ENCODE results near the gene REP15.
"Not testable (repeated sequence)": the region's sequence is repeated elsewhere in the genome, so short reads cannot be mapped to it uniquely, and the experiment has no call there.

REP15 gene

DNA sequence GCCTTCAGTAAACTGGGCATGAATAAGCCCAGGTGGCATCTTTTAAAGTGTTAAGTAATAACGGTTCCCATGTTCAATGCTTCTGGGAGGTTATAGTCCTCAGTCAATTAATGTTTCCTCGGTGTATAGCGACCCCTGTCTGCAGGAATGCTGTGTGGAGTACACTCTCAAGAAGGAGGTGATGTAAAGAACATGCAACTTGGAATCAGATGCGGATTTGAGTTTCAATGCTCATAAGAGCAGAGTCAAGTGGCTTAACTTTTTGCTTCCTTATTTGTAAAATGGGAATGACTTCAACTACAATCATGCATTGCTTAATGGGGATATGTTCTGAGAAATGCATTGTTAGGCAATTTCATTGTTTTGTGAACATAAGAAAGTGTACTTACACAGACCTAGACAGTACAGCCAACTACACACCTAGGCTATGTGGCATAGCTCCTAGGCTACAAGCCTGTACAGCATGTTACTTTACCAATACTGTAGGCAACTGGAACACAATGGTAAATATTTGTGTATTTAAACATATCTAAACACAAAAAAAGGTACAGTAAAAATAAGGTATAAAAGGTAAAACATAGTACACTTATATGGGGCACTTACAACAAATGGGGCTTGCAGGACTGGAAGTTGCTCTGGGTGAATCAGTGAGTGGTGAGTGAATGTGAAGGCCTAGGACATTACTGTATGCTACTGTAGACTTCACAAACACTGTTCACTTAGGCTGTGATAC lies 7.6 kb downstream of the REP15 start:
- peak; percentile 9 to 48 (median 40) for DNase-seq

DNA sequence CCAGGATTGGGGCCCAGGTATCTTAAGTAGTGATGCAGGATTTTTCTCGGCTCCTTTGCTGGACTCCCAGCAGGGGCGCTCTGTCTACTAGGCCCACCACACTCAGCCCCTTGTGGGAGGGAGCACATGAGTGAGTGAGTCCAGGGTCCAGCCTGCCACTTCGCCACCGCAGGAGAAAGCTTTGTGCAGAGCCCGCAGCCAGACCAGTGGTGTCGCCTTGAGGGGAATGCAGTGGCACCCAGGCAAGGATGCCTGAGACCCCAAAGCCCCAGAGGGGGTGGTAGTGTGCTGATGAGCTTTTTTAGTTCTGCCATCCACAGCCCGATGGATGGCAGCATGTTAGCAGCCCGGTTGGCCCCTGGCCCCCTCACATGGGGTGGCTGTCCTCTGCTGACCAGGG lies 9.0 kb downstream of the REP15 start:
- no peak for DNase-seq

DNA sequence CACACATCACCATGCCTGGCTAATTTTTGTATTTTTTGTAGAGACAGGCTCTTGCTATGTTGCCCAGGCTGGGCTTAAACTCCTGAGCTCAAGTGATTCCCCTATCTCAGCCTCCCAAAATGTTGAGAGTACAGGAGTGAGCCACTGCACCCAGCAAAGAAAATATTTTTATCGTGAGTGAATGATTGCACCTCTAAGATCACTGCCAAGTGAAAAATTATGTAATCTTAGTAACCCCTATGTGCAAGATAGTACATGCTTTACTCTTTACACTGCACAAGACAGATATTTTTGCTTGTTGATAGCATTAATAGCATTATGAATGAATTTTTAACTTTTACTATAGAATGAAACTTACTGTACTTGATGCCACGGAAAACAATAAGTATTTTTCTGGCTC lies 11.0 kb downstream of the REP15 start:
- no peak for DNase-seq

DNA sequence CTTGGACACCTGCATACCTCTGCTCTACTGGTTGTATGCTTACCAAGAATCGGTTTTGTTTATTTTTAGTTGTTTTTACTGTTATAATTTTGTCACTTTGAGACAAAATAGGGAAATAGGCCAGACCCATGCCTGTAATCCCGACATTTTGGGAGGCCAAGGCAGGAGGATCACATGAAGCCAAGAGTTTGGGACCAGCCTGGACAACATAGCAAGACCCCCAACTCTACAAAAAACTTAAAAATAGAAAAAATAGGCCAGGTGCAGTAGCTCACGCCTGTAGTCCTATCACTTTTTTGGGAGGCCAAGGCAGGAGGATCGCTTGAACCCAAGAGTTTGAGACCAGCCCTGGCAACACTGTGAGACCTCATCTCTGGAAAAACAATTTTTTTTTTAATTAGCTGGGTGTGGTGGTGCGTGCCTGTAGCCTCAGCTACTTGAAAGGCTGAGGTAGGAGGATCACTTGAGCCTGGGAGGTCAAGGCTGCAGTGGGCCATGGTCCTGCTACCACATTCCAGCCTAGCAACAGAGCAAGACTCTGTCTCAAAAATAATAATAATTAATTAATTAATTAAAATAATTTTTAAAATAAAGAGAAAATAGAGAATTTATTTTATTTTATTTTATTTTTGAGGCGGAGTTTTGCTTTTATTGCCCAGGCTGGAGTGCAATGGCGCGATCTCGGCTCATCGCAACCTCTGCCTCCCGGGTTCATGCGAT lies 13.1 kb downstream of the REP15 start:
- no peak for DNase-seq

DNA sequence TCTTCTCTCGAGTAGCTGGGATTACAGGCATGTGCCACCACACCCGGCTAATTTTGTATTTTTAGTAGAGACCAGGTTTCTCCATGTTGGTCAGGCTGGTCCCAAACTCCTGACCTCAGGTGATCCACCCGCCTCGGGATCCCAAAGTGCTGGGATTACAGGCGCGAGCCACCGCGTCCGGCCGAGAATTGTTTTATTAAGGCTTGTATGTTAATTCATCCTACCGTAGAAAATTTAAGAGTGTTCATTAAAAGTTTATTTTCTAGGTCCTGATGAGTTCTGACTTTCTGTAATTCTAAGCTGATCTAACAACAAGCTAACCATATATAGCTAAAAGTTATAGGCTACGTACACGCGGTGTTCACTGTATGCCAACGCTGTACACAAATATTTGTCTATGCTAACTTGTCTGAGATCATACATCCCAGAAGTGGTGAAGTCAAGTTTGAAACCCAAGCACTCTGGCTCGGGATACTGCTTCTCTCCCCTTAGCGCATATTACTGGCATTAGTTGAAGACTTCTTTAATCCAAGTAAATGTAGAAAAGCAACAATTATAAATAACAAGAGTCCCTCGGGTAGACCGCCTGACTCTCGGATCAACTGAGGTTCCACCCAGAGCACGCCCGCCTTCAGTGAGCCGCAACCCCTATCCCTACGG lies 13.8 kb downstream of the REP15 start:
- peak in 1 of 4 experiments; percentile 1 for DNase-seq

DNA sequence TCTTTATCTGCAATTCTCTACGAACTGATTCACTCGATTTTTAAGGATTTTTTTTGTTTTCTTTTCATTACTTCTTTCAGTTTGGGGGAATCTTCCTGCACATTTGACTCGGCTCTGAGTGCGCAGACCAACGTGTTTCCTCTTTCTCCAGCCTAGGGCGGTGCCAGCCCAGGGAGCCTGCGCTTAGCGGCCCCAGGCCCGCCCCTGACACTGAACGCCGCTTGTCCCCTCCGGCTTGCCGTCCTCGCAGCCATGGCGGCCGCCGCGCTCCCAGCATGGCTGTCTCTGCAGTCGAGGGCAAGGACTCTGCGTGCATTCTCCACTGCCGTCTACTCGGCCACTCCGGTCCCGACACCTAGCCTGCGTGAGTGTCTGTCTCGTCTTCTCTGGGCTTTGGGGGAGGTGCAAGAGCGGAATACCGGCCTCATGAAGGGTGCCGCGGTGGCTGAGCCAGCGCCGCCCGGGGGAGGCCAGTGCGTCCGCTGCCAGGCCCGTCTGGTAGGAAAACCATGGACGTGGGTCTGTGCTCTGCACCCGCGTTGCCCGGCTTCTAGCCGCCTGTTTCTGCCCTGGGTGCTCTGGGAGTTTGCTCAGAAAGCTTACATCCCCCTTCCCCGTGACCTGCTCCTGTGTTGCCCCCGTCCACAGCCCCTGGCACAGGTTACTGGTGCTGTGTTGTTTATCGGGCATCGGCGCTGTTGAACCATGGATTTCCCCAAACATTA lies 14.5 kb downstream of the REP15 start, which contains the start of gene MRPS35:
Gene MRPS35 (plus strand): TSS at position 241 of the 725 bp plus-strand sequence. CDS start 12 bp downstream, at position 253.
- peak; percentile 75 to 86 (median 82) for DNase-seq

DNA sequence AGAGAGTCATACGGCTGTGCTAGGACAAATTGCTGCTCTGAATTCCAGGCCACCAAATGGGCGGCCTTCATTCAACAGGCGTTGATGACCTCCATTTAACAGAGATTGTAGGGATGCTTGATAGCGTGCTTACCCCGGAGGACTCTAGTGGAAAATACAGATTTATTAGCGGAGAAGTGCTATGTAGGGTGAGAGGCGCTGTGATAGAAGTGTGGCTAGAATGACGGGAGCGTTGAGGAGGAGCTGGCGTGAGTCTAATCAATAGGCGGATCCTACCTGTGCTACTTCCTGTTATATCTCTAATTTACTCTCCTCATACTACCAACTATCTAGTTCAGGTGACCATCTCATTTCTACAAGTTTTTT lies 15.1 kb downstream of the REP15 start:
- no peak for DNase-seq

DNA sequence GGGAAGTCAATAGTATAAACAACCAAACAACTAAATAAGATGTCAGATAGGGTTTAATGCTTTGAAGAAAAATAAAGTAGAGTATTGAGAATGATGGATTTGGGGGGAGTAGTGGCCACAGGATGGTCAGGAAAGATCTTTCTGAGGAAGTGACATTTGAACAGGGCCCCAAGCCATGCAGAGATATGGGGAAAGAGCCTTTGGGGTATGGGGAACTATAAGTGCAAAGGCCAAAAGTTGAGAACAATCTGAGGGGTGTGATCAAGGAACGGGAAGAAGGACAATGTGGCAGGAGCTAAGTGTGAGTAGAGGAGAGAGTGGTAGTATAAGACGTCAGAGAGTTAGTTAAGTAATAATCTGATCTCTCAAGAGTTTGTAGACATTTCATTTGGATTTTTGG lies 15.7 kb downstream of the REP15 start:
- DNase-seq, result no peak

DNA sequence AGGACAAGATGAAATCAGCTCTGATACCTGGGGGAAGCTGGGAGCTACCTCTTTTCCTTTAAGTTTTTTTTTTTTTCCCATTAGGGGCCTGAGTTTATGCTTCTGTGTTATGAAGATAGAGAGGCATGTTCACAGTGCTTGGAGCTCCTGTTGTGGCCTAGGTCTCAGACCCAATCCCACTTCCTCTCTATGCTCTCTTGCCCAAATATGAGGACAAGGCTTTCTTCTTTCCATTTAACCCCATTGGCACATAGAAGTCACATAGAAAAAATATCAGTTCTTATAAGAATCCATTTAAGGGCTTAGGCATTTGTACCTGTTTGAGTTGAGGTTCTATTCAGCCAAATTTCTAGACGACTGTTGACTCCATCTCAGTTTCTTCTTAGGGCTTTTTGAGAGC lies 27.0 kb downstream of the REP15 start:
- no peak for DNase-seq

DNA sequence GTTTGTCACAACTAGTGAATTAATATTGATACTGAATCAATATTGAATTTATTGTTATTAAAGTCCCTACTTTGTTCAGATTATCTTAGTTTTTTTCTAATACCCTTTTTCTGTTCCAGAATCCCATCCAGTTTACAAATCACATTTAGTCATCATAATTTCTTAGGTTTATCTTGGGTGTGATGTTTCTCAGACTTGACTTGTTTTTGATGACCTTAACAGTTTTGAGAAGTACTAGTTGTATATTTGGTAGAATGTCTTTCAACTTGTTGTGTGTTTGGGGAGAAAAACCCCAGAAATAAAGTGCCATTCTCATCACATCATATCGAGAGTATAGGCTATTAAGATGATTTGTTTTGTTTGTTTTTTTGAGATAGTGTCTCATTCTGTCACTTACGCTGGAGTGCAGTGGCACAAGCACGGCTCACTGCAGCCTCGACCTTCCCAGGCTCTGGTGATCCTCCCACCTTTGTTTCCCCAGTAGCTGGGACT lies 33.9 kb downstream of the REP15 start:
- DNase-seq, result no peak

DNA sequence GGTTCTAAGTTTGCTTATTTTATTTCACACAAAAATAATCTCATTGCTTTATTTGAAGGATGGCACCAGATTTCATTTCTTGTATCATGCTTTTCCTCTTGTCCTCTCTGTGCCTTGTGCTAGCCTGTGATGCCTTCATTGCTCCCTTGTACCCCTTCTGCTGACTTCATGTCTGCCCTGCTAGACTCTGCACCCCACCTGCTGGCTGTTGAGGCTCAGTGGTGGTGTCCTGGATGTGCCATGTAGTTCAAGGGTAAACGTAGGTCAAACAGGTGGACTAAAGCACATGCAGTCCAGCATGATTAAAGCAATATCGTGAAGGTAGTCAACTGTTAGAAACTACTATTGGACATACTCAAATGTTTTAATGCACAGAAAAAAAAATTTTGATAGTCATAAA lies 36.0 kb downstream of the REP15 start:
- no peak for DNase-seq

DNA sequence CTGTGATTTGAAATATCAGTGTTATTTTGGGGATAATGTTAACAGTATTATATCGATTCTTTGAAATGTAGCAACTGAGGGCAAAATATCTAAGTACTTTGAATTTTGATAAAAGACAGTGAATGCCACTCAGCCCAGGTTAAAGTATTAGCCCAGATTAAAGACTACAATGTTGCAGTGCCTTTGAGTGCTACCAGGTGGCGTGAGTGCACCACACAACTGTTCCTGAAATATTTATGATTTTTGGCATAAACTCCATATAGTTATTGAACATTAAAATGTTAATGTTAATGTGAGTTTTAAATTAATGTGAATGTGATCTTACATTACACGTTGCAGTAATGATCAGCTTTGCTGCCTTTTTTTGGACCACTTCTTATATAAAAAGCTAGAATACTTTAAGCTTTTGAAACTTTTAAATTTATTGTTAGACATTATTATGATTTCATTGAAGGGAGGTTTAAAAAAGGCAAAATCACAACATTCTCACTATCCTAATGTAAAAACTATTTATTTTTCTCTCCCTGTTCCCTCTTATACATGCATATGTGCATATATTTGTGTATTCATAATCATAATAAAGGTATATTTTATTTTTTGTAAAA lies 36.9 kb downstream of the REP15 start:
- peak in 3 of 4 experiments; percentile 1 to 9 (median 3) for DNase-seq

DNA sequence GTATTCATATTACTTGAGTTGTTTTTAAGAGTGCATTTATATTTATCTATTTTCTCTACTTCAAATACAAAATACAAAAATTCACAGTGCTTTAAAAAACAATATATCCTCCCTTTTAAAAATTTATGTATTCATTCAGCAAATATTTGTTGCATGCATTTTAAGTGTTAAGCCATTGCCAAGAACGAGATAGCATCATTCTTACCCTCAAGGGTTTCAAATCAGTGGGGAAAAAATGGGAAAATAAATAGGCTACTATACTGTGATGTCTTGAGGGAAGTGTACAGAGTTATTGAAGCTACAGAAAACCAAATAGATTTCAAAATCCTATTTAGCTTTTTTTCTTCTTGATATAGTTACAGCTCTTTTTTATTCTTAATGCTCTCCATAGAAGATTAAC lies 37.5 kb downstream of the REP15 start:
- no peak for DNase-seq

DNA sequence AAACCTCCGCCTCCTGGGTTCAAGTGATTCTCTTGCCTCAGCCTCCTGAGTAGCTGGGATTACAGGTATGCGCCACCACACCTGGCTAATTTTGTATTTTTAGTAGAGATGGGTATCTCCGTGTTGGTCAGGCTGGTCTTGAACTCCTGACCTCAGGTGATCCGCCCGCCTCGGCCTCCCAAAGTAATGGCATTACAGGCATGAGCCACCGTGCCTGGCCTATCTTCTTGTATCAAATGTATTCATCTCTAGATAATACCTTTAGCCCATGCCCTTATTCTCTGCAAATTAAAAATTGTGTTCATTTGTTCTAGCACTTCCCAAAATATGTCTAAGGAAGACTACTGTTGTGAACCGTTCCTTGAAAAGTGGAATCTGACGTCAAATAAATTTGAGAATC lies 38.1 kb downstream of the REP15 start:
- not testable (repeated sequence) for DNase-seq

DNA sequence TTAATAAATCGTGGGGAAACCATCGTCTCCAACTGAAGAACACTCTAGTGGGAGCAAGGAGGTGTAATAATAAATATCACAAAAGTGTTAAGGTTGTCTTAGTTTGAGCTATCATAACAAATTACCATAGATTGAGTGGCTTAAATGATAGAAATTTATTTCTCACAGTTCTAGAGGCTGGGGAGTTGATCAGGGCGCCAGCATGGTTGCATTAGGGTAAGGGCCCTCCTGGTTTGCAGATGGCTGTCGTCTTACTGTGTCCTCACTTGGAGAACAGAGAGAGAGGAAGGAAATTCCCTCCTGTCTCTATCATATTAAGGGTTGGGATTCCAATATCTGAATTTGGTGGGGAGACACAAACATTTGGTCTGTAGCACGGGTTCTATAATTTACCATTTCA lies 47.4 kb downstream of the REP15 start:
- DNase-seq, result no peak

DNA sequence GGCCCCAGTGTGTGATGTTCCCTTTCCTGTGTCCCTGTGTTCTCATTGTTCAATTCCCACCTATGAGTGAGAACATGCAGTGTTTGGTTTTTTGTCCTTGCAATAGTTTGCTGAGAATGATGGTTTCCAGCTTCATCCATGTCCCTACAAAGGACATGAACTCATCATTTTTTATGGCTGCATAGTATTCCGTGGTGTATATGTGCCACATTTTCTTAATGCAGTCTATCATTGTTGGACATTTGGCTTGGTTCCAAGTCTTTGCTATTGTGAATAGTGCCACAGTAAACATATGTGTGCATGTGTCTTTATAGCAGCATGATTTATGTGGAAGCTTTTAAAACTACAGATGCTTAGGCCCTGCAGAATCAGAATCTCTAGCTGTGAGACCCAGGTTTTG lies 49.5 kb downstream of the REP15 start:
- DNase-seq, result not testable (repeated sequence)

Data from activated CD4-positive, CD25-positive, alpha-beta regulatory T cell (primary cell).